GM13976 (cell line): ENCODE data around the gene GPR137C.

Source experiments
- DNase-seq: peaks from one replicate; pipeline ENCODE4 v3.0.0; 2012; ENCODE audit warnings: low spot score
- CTCF ChIP-seq: IDR thresholded peaks from 2 replicates; pipeline ENCODE4 v1.5.1; 2012; ENCODE audit warnings: borderline replicate concordance, mild to moderate bottlenecking; ENCODE audit not compliant: insufficient read depth; ENCODE audit errors: extremely low read depth, missing control alignments, control extremely low read depth
- in situ Hi-C: fragments of 300-500 bp; cut with MboI; formaldehyde crosslinking; loops from one replicate; pipeline ENCODE4 v1.12.0; 2022; ENCODE audit warnings: low sequenced_read_pairs, mixed read lengths, inconsistent platforms; ENCODE audit not compliant: unreplicated experiment

GPR137C gene

GRCh38 chr14:52527052-52527451, 25.6 kb upstream of the GPR137C start:
- TF ChIP-seq CTCF = no peak
- no peak for DNase-seq
- in situ Hi-C loops = no loop called here

- in situ Hi-C loops = no loop called here
- no peak for TF ChIP-seq CTCF
- DNase-seq = no peak
Observed at GRCh38 chr14:52531481-52531880, 21.2 kb upstream of the GPR137C start.

GRCh38 chr14:52536269-52536668, 16.4 kb upstream of the GPR137C start:
- in situ Hi-C loops = no loop called here
- no peak for TF ChIP-seq CTCF
- no peak for DNase-seq

GRCh38 chr14:52538623-52539022, 14.0 kb upstream of the GPR137C start:
- in situ Hi-C loops = no loop called here
- no peak for TF ChIP-seq CTCF
- DNase-seq = no peak

- in situ Hi-C loops = no loop called here
- DNase-seq = no peak
- no peak for TF ChIP-seq CTCF
Observed at GRCh38 chr14:52545584-52546317, 6.9 kb upstream of the GPR137C start.

- DNase-seq = no peak
- TF ChIP-seq CTCF = no peak
- in situ Hi-C loops = no loop called here
Observed at GRCh38 chr14:52546318-52546670, 6.3 kb upstream of the GPR137C start.

- in situ Hi-C loops = no loop called here
- no peak for DNase-seq
- no peak for TF ChIP-seq CTCF
Observed at GRCh38 chr14:52547027-52547426, 5.6 kb upstream of the GPR137C start.
